Measurements from ENCODE around the gene MDFI. TPM values are rescaled to one million over a fixed set of nuclear protein-coding genes. Genes with fewer than 3 reads are reported as not detected.

The MDFI gene
- total RNA-seq, 4 donors from 2014 or later = 14.4 to 80.0 (median 23.4) TPM

DNA sequence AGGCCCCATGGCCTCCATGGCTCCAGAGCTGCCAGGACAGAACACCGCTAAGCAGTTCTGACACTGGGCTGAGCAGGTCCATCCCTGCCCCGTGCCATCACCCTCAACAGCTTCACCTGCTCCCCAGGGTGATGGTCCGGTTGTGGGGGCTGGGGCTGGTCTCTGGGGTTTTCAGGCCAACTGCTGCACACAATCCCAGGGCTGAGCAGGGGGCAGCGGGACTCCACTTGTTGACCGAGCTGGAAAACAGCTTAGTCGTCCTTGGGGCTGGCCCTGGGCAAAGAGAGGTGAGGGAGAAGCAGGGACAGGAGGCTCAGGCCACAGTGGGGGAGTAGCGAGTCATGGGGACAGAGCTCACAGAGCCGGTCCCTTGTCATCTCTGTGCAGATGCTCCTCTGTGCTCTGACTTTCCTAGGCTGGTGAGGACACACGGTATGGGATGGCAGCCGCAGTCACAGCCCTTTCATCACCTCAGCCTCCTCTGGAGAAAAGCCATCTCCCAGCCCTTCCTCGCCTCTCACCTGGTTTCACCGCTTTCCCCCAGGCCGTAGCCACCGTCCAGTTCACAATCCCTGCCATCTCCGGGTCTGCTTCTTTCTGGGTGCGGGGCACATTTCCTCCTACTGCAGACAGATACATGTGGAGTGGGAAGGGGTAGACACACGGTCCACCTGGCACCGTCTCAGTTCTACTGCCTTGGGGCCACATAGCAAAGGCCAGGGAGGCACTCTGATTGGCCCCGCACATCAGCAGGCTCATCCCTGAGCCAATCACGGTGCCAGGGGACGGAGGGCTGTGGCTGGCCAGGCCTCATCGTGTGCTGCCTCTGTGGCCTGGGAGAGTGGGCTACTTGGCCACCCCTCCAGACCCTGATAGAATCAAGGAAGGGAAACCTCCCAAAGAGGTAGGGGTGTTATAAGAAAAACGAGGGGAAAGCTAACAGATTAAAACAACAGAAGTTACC is 19.1 kb downstream of the MDFI start:
- no peak for DNase-seq
- no peaks in the 10 kb centered on the region for H3K9me3 ChIP-seq
- no peak overlapping the region for H3K27ac ChIP-seq
- H3K4me3 ChIP-seq = no peak overlapping the region
- no peaks in the 10 kb centered on the region for H3K4me1 ChIP-seq
- no peaks in the 10 kb centered on the region for H3K36me3 ChIP-seq
- intact Hi-C loops (cut with DNase I; ENCODE audit: low total_unique reads) = no loop called here
- no peaks in the 10 kb centered on the region for H3K27me3 ChIP-seq
- no peak for TF ChIP-seq CTCF (IDR thresholded peaks at IDR 0.05)
- no peak for TF ChIP-seq POLR2A (IDR thresholded peaks at IDR 0.05)

- H3K9me3 ChIP-seq = no peaks in the 10 kb centered on the region
- no peak for DNase-seq
- H3K4me3 ChIP-seq = no peak overlapping the region
- H3K4me1 ChIP-seq = no peaks in the 10 kb centered on the region
- H3K27me3 ChIP-seq = no peaks in the 10 kb centered on the region
- TF ChIP-seq CTCF (IDR thresholded peaks at IDR 0.05) = no peak
- no peak for TF ChIP-seq POLR2A (IDR thresholded peaks at IDR 0.05)
- H3K36me3 ChIP-seq = no peaks in the 10 kb centered on the region
- intact Hi-C loops (cut with DNase I; ENCODE audit: low total_unique reads) = no loop called here
- H3K27ac ChIP-seq = no peak overlapping the region
Observed at GRCh38 chr6:41658636-41659035, 20.4 kb downstream of the MDFI start.

GRCh38 chr6:41659935-41660334 is 21.7 kb downstream of the MDFI start:
- Histone ChIP-seq H3K9me3 (no peaks in the 10 kb centered on the region), H3K27me3 (no peaks in the 10 kb centered on the region), H3K4me3 (no peak overlapping the region), H3K27ac (no peak overlapping the region), H3K36me3 (no peaks in the 10 kb centered on the region), H3K4me1 (no peaks in the 10 kb centered on the region)
- intact Hi-C loops (cut with DNase I; ENCODE audit: low total_unique reads) = no loop called here
- DNase-seq = no peak
- TF ChIP-seq POLR2A (IDR thresholded peaks at IDR 0.05) = no peak
- no peak for TF ChIP-seq CTCF (IDR thresholded peaks at IDR 0.05)

DNA sequence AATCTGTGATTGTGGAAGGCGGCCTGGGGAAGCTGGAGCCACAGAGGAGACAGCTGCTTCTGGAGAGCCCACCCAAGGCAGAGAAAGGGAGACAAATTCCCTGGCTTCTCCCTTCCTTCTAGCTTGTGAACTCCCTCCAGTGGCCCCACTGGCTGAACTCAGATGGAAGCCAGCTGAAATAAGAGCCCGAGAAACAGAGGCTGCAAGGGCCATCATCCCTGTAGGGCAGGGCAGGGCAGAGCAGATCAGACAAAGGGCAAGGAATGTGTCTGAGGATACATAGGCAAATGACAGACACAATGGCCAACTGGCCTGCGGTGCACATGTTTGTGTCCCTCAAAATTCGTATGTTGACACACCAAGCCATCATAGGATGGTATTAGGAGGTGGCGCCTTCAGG is 25.3 kb downstream of the MDFI start:
- DNase-seq = no peak
- H3K27me3 ChIP-seq = no peaks in the 10 kb centered on the region
- H3K27ac ChIP-seq = no peak overlapping the region
- H3K4me3 ChIP-seq = no peak overlapping the region
- intact Hi-C loops (cut with DNase I; ENCODE audit: low total_unique reads) = no loop called here
- TF ChIP-seq POLR2A (IDR thresholded peaks at IDR 0.05) = no peak
- no peak for TF ChIP-seq CTCF (IDR thresholded peaks at IDR 0.05)
- H3K4me1 ChIP-seq = no peaks in the 10 kb centered on the region
- H3K36me3 ChIP-seq = no peaks in the 10 kb centered on the region
- no peaks in the 10 kb centered on the region for H3K9me3 ChIP-seq

DNA sequence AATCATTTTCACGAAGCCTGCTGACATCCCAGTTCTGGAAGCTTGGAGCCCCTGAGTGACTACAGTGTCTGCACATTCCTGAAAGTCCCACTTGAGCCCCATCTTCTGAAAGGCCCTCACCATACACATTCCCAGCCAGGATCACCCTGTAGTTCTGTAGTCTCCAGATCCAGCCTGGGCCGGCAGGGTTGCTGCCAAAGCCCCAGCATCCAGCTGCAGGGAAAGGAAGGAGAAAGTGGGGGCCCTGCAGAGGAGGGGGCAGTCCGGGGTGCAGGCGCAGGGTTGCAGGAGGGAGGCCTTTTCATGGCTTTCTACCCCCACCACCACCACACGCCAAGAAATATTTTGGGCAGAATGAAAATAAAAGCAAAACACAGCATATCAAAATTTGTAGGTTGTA is 26.0 kb downstream of the MDFI start:
- intact Hi-C loops (cut with DNase I; ENCODE audit: low total_unique reads) = no loop called here
- no peak overlapping the region for H3K4me3 ChIP-seq
- H3K27ac ChIP-seq = no peak overlapping the region
- H3K9me3 ChIP-seq = no peaks in the 10 kb centered on the region
- no peak for DNase-seq
- H3K27me3 ChIP-seq = no peaks in the 10 kb centered on the region
- TF ChIP-seq CTCF (IDR thresholded peaks at IDR 0.05) = no peak
- TF ChIP-seq POLR2A (IDR thresholded peaks at IDR 0.05) = no peak
- no peaks in the 10 kb centered on the region for H3K4me1 ChIP-seq
- no peaks in the 10 kb centered on the region for H3K36me3 ChIP-seq

Measured in uterus (tissue), 4 donors.